HG03060 (cell line): Measurements from ENCODE around the gene EPYC.

Experiments used
- ATAC-seq: cut with Tn5 transposase; IDR thresholded peaks from one replicate; pipeline ENCODE4 v1.9.1; 2021; ENCODE audit warnings: low read depth, moderate number of reproducible peaks; ENCODE audit not compliant: unreplicated experiment

EPYC gene

GRCh38 chr12:90959538-90960139 lies 45.1 kb downstream of the EPYC start:
- peak; percentile 80 for ATAC-seq

GRCh38 chr12:90959032-90959431 lies 45.7 kb downstream of the EPYC start:
- ATAC-seq, result no peak

- ATAC-seq, result no peak
These were observed 46.4 kb downstream of the EPYC start for GRCh38 chr12:90958347-90958746.

- no peak for ATAC-seq
These were observed 49.9 kb downstream of the EPYC start, which contains the start of gene CCER1 for GRCh38 chr12:90954921-90955320. Gene CCER1, minus strand, starts transcription at chr12:90955176. Its CDS starts 434 bp downstream, at chr12:90954742.

GRCh38 chr12:90954428-90954827 lies 50.3 kb downstream of the EPYC start:
- no peak for ATAC-seq

- no peak for ATAC-seq
These were observed 50.8 kb downstream of the EPYC start for GRCh38 chr12:90953956-90954421.

GRCh38 chr12:90951432-90952105 lies 53.2 kb downstream of the EPYC start:
- no peak for ATAC-seq

GRCh38 chr12:90947869-90948268 lies 56.9 kb downstream of the EPYC start:
- ATAC-seq, result no peak

GRCh38 chr12:90945070-90945649 lies 59.6 kb downstream of the EPYC start:
- ATAC-seq, result peak; percentile 82

GRCh38 chr12:90943255-90943654 lies 61.5 kb downstream of the EPYC start:
- ATAC-seq, result no peak

GRCh38 chr12:90940872-90941499 lies 63.8 kb downstream of the EPYC start:
- ATAC-seq, result peak; percentile 73

- ATAC-seq, result no peak
These were observed 65.4 kb downstream of the EPYC start for GRCh38 chr12:90939382-90939781.

- no peak for ATAC-seq
These were observed 66.3 kb downstream of the EPYC start for GRCh38 chr12:90938451-90938850.

GRCh38 chr12:90937651-90938050 lies 67.1 kb downstream of the EPYC start:
- ATAC-seq, result no peak

- no peak for ATAC-seq
These were observed 68.4 kb downstream of the EPYC start for GRCh38 chr12:90936230-90937005.

GRCh38 chr12:90925562-90925961 lies 79.2 kb downstream of the EPYC start:
- ATAC-seq, result no peak

- ATAC-seq, result no peak
These were observed 80.4 kb downstream of the EPYC start for GRCh38 chr12:90924406-90924805.

- ATAC-seq, result no peak
These were observed 82.6 kb downstream of the EPYC start for GRCh38 chr12:90922145-90922627.

GRCh38 chr12:90921536-90921935 lies 83.2 kb downstream of the EPYC start:
- ATAC-seq, result no peak

GRCh38 chr12:90920222-90920621 lies 84.5 kb downstream of the EPYC start:
- ATAC-seq, result no peak
